HL-60 (cell line): ENCODE data around the gene HOXB2.

ENCODE experiments used
- DNase-seq, 2 experiments: peaks; one replicate each; pipeline ENCODE4 v3.0.0-alpha.2; 2010 to 2020; ENCODE audit warnings: low read depth in 1 of 2, low spot score in 1 of 2
- H3K27ac ChIP-seq: fragments of 250-450 bp; sonication (Bioruptor Pico); replicated peaks from 2 replicates; pipeline ENCODE4 v1.5.1; 2020; ENCODE audit warnings: mild to moderate bottlenecking, moderate library complexity
- H3K27me3 ChIP-seq: fragments of 250-450 bp; sonication (Bioruptor Pico); 2 replicates; pipeline ENCODE4 v1.5.1; 2021; ENCODE audit warnings: mild to moderate bottlenecking, moderate library complexity; ENCODE audit not compliant: insufficient read depth, poor library complexity, severe bottlenecking
- H3K4me3 ChIP-seq: replicated peaks from 2 replicates; pipeline ENCODE4 v1.5.1; 2011; ENCODE audit warnings: mild to moderate bottlenecking, control low read depth, low read length; ENCODE audit not compliant: insufficient read depth
- CTCF ChIP-seq: IDR thresholded peaks from one replicate; pipeline ENCODE4 v1.5.1; 2011; ENCODE audit warnings: low read length, control low read depth, inconsistent platforms; ENCODE audit not compliant: insufficient read depth
- GABPA ChIP-seq: IDR thresholded peaks from 2 replicates; pipeline ENCODE4 v1.6.1; 2012; ENCODE audit warnings: low read depth
- POLR2AphosphoS5 ChIP-seq: IDR thresholded peaks from 2 replicates; pipeline ENCODE4 v1.6.1; 2012; ENCODE audit warnings: low read depth
- REST ChIP-seq: IDR thresholded peaks from 2 replicates; pipeline ENCODE4 v1.6.1; 2012; ENCODE audit warnings: low read depth; ENCODE audit not compliant: insufficient replicate concordance
- SPI1 ChIP-seq: IDR thresholded peaks from 2 replicates; pipeline ENCODE4 v1.6.1; 2012; ENCODE audit warnings: low read depth, mild to moderate bottlenecking, borderline replicate concordance

Gene HOXB2

GRCh38 chr17:48589831-48590606, 45.1 kb upstream of the HOXB2 start, which contains the start of gene HOXB3:
Gene HOXB3, minus strand, starts transcription at chr17:48590241. Its CDS starts 37,767 bp downstream, at chr17:48552474.
- peaks cover 76% of the 10 kb centered on the region for H3K27me3 ChIP-seq
- DNase-seq: no peak
- TF ChIP-seq SPI1 (no peak), POLR2AphosphoS5 (no peak), REST (no peak), GABPA (no peak), CTCF (no peak)
- H3K27ac ChIP-seq: no peak within 1 kb of the TSS
- no peak within 1 kb of the TSS for H3K4me3 ChIP-seq

- Histone ChIP-seq H3K27ac (no peak overlapping the region), H3K27me3 (peaks cover 79% of the 10 kb centered on the region), H3K4me3 (no peak overlapping the region)
- no peak for DNase-seq
- TF ChIP-seq SPI1 (no peak), CTCF (no peak), POLR2AphosphoS5 (no peak), GABPA (no peak), REST (no peak)
Observed at GRCh38 chr17:48589060-48589830, 44.3 kb upstream of the HOXB2 start.

- no peak overlapping the region for H3K4me3 ChIP-seq
- TF ChIP-seq SPI1 (no peak), GABPA (no peak), REST (no peak), CTCF (no peak), POLR2AphosphoS5 (no peak)
- peaks cover 84% of the 10 kb centered on the region for H3K27me3 ChIP-seq
- no peak for DNase-seq
- H3K27ac ChIP-seq: no peak overlapping the region
Observed at GRCh38 chr17:48588528-48588927, 43.6 kb upstream of the HOXB2 start.
